Upper lobe of right lung (tissue), 1 donor: ENCODE data around the gene CDAN1. TPM values are rescaled to one million over a fixed set of nuclear protein-coding genes. Genes with fewer than 3 reads are reported as not detected.
"Not testable (repeated sequence)": the region's sequence is repeated elsewhere in the genome, so short reads cannot be mapped to it uniquely, and the experiment has no call there.

Experiments used
- ATAC-seq: fragments of 200-7000 bp; cut with Tn5 transposase; one replicate; pipeline ENCODE4 v1.9.1; 2020; ENCODE audit warnings: mild to moderate bottlenecking, moderate library complexity
- DNase-seq: peaks from one replicate; pipeline ENCODE4 v3.0.0-alpha.2; 2020
- H3K27ac ChIP-seq: fragments of 200-600 bp; one replicate; pipeline ENCODE4 v1.8.0; 2022
- H3K27me3 ChIP-seq: fragments of 200-600 bp; one replicate; pipeline ENCODE4 v1.8.0; 2022; ENCODE audit warnings: mild to moderate bottlenecking
- H3K36me3 ChIP-seq: fragments of 200-600 bp; one replicate; pipeline ENCODE4 v1.8.0; 2022
- H3K4me1 ChIP-seq: fragments of 200-600 bp; one replicate; pipeline ENCODE4 v1.8.0; 2022
- H3K4me3 ChIP-seq: fragments of 200-600 bp; one replicate; pipeline ENCODE4 v1.8.0; 2022; ENCODE audit warnings: mild to moderate bottlenecking
- H3K9me3 ChIP-seq: fragments of 200-600 bp; one replicate; pipeline ENCODE4 v1.8.0; 2022
- CTCF ChIP-seq: fragments of 200-600 bp; IDR thresholded peaks from one replicate; pipeline ENCODE4 v1.8.0; 2022; ENCODE audit warnings: antibody characterized with exemption
- intact Hi-C: fragments of 100-400 bp; cut with DNase I; formaldehyde crosslinking; loops from one replicate; pipeline ENCODE4 v1.11.0; 2022
- total RNA-seq: library from RNA; stranded (reverse); fragmentation: NEBNext Ultra II Directional; extraction: Animal tissue kit (Norgen Biotek cat#: 25700); gene quantifications from one replicate; pipeline ENCODE4 v1.2.1, GENCODE V29; 2021
- donor health status: DM: no; HTN: yes; CAD: no; lungs with severe emphysema.

CDAN1 gene
- total RNA-seq, 1 donor from 2014 or later, result 13.5 TPM

DNA sequence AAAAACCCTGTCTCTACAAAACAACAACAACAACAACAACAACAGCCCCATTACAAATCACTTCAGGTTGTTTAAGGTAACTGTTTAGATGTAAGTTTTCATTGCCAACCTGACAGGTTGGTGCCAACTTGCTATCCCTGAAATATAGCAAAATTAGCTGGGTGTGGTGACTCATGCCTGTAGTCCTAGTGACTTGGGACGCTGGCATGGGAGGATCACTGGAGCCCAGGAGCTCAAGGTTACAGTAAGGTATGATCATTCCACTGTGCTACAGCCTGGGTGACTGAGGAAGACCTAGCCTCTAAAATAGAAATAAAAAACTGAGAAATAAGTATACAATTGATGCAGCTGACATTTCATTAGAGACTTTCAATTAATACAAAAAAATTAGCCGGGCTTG lies 36.0 kb upstream of the CDAN1 start:
- no peaks in the 10 kb centered on the region for H3K4me1 ChIP-seq
- no peak overlapping the region for H3K4me3 ChIP-seq
- H3K36me3 ChIP-seq, result peaks cover 31% of the 10 kb centered on the region
- DNase-seq, result no peak
- no peak for ATAC-seq
- H3K27me3 ChIP-seq, result no peaks in the 10 kb centered on the region
- intact Hi-C loops, result no loop called here
- H3K27ac ChIP-seq, result no peak overlapping the region
- H3K9me3 ChIP-seq, result no peaks in the 10 kb centered on the region
- no peak for TF ChIP-seq CTCF

DNA sequence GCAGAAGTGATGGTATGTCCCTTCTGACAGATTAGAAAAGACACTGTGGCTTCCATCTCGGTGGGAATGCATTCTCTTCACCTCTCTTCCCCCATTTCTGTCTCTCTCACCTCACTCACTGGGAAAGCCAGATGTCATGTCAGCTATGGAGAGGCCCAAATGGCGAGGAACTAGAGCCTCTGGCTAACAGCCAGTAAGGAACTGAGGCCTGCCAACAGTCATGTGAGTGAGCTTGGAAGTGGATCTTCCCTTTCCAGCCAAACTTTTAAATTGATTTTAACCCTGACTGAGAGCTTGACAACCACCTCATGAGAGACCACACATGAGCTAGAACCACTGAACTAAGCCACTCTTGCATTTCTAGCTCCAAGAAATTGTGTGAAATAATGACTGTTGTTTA lies 35.2 kb upstream of the CDAN1 start:
- no peak overlapping the region for H3K27ac ChIP-seq
- no peaks in the 10 kb centered on the region for H3K9me3 ChIP-seq
- no peaks in the 10 kb centered on the region for H3K4me1 ChIP-seq
- DNase-seq (no peak), ATAC-seq (no peak)
- no peak overlapping the region for H3K4me3 ChIP-seq
- H3K27me3 ChIP-seq, result no peaks in the 10 kb centered on the region
- intact Hi-C loops, result no loop called here
- H3K36me3 ChIP-seq, result peaks cover 31% of the 10 kb centered on the region
- no peak for TF ChIP-seq CTCF

- H3K9me3 ChIP-seq, H3K4me3 ChIP-seq, H3K27ac ChIP-seq, ATAC-seq, intact Hi-C loops, DNase-seq, H3K36me3 ChIP-seq, H3K27me3 ChIP-seq, H3K4me1 ChIP-seq: not testable (repeated sequence)
These were observed 29.2 kb upstream of the CDAN1 start for GRCh38 chr15:42766109-42766508.

GRCh38 chr15:42764154-42764731 lies 27.3 kb upstream of the CDAN1 start:
- H3K27ac ChIP-seq, H3K4me3 ChIP-seq, DNase-seq, H3K27me3 ChIP-seq, H3K4me1 ChIP-seq, ATAC-seq, H3K9me3 ChIP-seq, intact Hi-C loops, H3K36me3 ChIP-seq: not testable (repeated sequence)

DNA sequence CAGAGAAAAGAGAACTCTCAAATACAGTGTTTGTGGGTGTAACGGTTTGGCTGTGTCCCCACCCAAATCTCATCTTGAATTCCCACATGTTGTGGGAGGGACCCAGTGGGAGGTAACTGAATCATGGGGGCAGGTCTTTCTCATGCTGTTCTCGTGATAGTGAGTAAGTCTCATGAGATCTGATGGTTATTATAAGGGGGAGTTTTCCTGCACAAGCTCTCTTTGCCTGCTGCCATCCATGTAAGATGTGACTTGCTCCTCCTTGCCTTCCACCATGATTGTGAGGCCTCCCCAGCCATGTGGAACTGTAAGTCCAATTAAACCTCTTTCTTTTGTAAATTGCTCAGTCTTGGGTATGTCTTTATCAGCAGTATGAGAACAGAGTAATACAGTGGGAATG lies 24.9 kb upstream of the CDAN1 start:
- intact Hi-C loops, H3K9me3 ChIP-seq, H3K4me3 ChIP-seq, H3K36me3 ChIP-seq, H3K27me3 ChIP-seq, DNase-seq, ATAC-seq, H3K4me1 ChIP-seq, H3K27ac ChIP-seq: not testable (repeated sequence)

DNA sequence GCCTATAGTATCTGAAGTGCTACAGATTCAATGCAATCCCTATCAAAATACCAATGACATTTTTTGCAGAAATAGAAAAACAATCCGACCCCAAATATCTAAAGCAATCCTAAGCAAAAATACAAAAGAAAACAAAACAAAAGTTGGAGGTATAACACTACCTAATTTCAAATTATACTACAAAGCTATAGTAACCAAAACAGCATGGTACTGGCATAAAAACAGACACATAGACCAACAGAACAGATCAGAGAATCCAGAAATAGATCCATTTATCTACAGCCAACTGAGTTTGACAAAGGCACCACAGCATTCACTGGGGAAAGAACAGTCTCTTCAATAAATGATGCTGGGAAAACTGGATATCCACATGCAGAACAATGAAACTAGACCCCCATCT lies 23.8 kb upstream of the CDAN1 start:
- Histone ChIP-seq H3K36me3 (no peaks in the 10 kb centered on the region), H3K9me3 (no peaks in the 10 kb centered on the region), H3K4me1 (no peaks in the 10 kb centered on the region), H3K27ac (no peak overlapping the region), H3K4me3 (no peak overlapping the region), H3K27me3 (no peaks in the 10 kb centered on the region)
- TF ChIP-seq CTCF, result no peak
- DNase-seq (no peak), ATAC-seq (no peak)
- intact Hi-C loops, result no loop called here

DNA sequence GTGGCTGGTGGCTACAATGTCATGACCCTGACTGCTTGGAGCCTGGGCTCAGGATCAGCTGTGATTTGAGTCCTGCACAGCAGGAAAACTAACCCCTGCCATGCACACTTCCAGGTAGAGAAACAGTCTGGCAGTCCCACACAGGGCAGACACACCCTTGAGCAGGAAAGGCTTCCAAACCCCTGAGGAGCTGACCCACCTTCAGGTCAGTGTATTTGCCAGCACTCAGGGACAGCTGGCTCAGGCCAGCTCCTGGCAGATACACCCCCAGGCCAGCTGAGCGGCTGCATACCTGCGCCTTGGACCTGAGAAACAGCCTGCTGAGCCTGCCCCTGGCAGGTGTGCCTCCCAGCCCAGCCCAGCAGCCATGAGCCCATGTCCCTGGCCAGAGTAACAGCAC lies 22.2 kb upstream of the CDAN1 start:
- DNase-seq, result no peak
- intact Hi-C loops, result no loop called here

More for the DNA sequence above, 22.2 kb upstream of the CDAN1 start:
- Histone ChIP-seq H3K36me3 (no peaks in the 10 kb centered on the region), H3K27me3 (no peaks in the 10 kb centered on the region), H3K27ac (no peak overlapping the region), H3K4me1 (no peaks in the 10 kb centered on the region), H3K9me3 (no peaks in the 10 kb centered on the region), H3K4me3 (no peak overlapping the region)
- peak; percentile 29 for ATAC-seq
- TF ChIP-seq CTCF, result no peak
